Heart left ventricle (tissue), 16 donors: Measurements from ENCODE around the gene CMA1. TPM values are rescaled to one million over a fixed set of nuclear protein-coding genes. Genes with fewer than 3 reads are reported as not detected.

Experiments
- ATAC-seq, 4 donors: fragments of 200-7000 bp; cut with Tn5 transposase; one replicate each; pipeline ENCODE4 v1.9.1; 2020 to 2022; ENCODE audit warnings: moderate library complexity in 4 of 4, mild to moderate bottlenecking in 3 of 4, moderate number of reproducible peaks in 1 of 4
- DNase-seq, 5 donors: peaks; one replicate each; pipeline ENCODE4 v3.0.0-alpha.2; 2020
- H3K27ac ChIP-seq, 12 donors: fragments of 200-600 bp; sonication (generic) in 4 of 12; one replicate each; pipeline versions ENCODE4 v1.5.0 to v1.8.0; 2016 to 2022; ENCODE audit warnings: mild to moderate bottlenecking in 2 of 12
- H3K27me3 ChIP-seq, 9 donors: fragments of 200-600 bp; sonication (generic) in 2 of 9; one replicate each; pipeline versions ENCODE4 v1.5.1 to v1.8.0; 2016 to 2022; ENCODE audit warnings: mild to moderate bottlenecking in 3 of 9
- H3K36me3 ChIP-seq, 9 donors: fragments of 200-600 bp; sonication (generic) in 2 of 9; one replicate each; pipeline versions ENCODE4 v1.5.0 to v1.8.0; 2018 to 2022; ENCODE audit warnings: mild to moderate bottlenecking in 2 of 9
- H3K4me1 ChIP-seq, 12 donors: fragments of 200-600 bp; sonication (generic) in 4 of 12; one replicate each; pipeline versions ENCODE4 v1.5.0 to v1.8.0; 2016 to 2022; ENCODE audit warnings: mild to moderate bottlenecking in 3 of 12
- H3K4me3 ChIP-seq, 12 donors: fragments of 200-600 bp; sonication (generic) in 4 of 12; one replicate each; pipeline versions ENCODE4 v1.5.0 to v1.8.0; 2017 to 2022; ENCODE audit warnings: mild to moderate bottlenecking in 9 of 12, moderate library complexity in 4 of 12
- H3K9me3 ChIP-seq, 12 donors: fragments of 200-600 bp; sonication (generic) in 4 of 12; one replicate each; pipeline versions ENCODE4 v1.5.0 to v1.8.0; 2016 to 2022; ENCODE audit warnings: mild to moderate bottlenecking in 1 of 12
- POLR2A ChIP-seq, 2 donors: fragments of 450-650 bp; IDR thresholded peaks; one replicate each; pipeline ENCODE4 v1.6.1; 2017; ENCODE audit warnings: antibody characterized with exemption in 2 of 2, mild to moderate bottlenecking in 2 of 2, moderate library complexity in 2 of 2
- WGBS, 4 donors: extraction: QIAGEN DNeasy Blood & Tissue Kit in 2 of 4; methylation state at CpG; one replicate each; pipeline versions ENCODE4 v1.1.5 to v1.1.7; 2013 to 2018; 5-methylcytosine and 5-hydroxymethylcytosine counted together
- intact Hi-C, 10 donors: fragments of 100-400 bp; cut with DNase I; formaldehyde crosslinking; loops; one replicate each; pipeline versions ENCODE4 v1.11.1 to v1.14.2; 2022
- polyA plus RNA-seq, 2 donors: library from polyadenylated mRNA; stranded (reverse); fragments of 200-250 nt; gene quantifications; one replicate each; pipeline ENCODE4 v1.2.3, GENCODE V29; 2013
- total RNA-seq, 9 donors: library from RNA; depleted of rRNA in 2 of 9; stranded (reverse); fragments of >200 nt in 2 of 9; fragmentation: NEBNext Ultra II Directional in 3 of 9; extraction: Animal tissue kit (Norgen Biotek cat#: 25700) in 3 of 9; gene quantifications; one replicate each; pipeline versions ENCODE4 v1.1.0 to v1.2.4, GENCODE V29; 2016 to 2023
- TF ChIP-seq, protein P1 (sequence below), 12 donors: fragments of 200-600 bp; sonication (generic) in 4 of 12; IDR thresholded peaks; one replicate each; pipeline versions ENCODE4 v1.5.0 to v1.8.0; 2018 to 2022; ENCODE audit warnings: antibody characterized with exemption in 12 of 12, mild to moderate bottlenecking in 5 of 12
- donor health status: ischemic (EF 13 %, LVEDD 7.1; RV severe dilation, severe dysfunction).
- donor health status: healthy with polysubstance abuse.
- donor health status: DM: no; HTN: yes; CAD: no.
- donor health status: DM: no; HTN: no; CAD: no.
- donor health status: ischemic (EF 25% LVEDD 6.9; RV normal size, moderate dysfunction).
- donor health status: ischemic (EF 25% LVEDD 5.7; RV mildly dilated, moderate dysfunction).
- donor health status: healthy.
- donor health status: DM: yes; HTN: yes; CAD: no.
- donor health status: ischemic (EF 35%, LVEDD 5.7; RV mildly dilated, moderate dysfunction).
- donor health status: nonischemic (EF 11% LVEDD 7.7; RV severe dilation, severe dysfunction).
- donor health status: DM: yes; HTN: yes; CAD: no.
- donor health status: PGD.
- donor health status: ischemic (EF 29% LVEDD 5.4; RV normal size, mild dysfunction).
- donor health status: nonischemic (EF 23%, LVEDD 6.1; RV moderate dilation, normal function).

CMA1 gene
- total and polyA plus RNA-seq, 11 donors: 0.19 to 2.2 (median 0.52) TPM; not detected in 6

DNA sequence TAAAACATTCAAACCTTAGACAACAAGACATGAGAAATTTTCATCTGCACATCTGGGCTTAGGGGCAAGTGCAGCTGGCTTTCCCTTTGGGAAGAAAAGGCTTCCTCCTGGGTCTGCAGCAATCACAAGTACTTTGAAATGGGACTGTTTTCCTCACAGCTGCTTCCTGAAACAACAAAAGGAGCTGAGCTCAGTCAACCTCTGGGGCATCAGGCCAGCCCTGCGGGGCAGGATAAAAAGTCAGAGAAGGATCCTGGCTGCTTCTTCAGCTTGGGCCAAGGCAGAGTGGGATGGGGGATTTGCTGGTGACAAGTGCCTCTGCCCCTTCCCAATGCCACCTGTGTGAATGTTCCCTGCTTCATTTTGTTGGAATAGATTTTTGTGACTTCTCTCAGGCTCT is 49.3 kb downstream of the CMA1 start:
- DNase-seq: no peak
- intact Hi-C loops: no loop called here
- Histone ChIP-seq H3K27ac (no peak overlapping the region), H3K9me3 (peaks cover 0 to 3% (median 0%) of the 10 kb centered on the region in 12 donors), H3K4me1 (peaks cover 0 to 11% (median 0%) of the 10 kb centered on the region in 12 donors), H3K4me3 (no peak overlapping the region), H3K36me3 (no peaks in the 10 kb centered on the region), H3K27me3 (no peaks in the 10 kb centered on the region)
- 46 to 71% (median 56%) methylated on average over 1 of the region's 1 CpG for WGBS, 4 donors
- TF ChIP-seq, protein P1, sequence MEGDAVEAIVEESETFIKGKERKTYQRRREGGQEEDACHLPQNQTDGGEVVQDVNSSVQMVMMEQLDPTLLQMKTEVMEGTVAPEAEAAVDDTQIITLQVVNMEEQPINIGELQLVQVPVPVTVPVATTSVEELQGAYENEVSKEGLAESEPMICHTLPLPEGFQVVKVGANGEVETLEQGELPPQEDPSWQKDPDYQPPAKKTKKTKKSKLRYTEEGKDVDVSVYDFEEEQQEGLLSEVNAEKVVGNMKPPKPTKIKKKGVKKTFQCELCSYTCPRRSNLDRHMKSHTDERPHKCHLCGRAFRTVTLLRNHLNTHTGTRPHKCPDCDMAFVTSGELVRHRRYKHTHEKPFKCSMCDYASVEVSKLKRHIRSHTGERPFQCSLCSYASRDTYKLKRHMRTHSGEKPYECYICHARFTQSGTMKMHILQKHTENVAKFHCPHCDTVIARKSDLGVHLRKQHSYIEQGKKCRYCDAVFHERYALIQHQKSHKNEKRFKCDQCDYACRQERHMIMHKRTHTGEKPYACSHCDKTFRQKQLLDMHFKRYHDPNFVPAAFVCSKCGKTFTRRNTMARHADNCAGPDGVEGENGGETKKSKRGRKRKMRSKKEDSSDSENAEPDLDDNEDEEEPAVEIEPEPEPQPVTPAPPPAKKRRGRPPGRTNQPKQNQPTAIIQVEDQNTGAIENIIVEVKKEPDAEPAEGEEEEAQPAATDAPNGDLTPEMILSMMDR (IDR thresholded peaks at IDR 0.05): no peak
- TF ChIP-seq POLR2A (IDR thresholded peaks at IDR 0.05): no peak
- ATAC-seq: peak in 1 of 4 donors; percentile 44

DNA sequence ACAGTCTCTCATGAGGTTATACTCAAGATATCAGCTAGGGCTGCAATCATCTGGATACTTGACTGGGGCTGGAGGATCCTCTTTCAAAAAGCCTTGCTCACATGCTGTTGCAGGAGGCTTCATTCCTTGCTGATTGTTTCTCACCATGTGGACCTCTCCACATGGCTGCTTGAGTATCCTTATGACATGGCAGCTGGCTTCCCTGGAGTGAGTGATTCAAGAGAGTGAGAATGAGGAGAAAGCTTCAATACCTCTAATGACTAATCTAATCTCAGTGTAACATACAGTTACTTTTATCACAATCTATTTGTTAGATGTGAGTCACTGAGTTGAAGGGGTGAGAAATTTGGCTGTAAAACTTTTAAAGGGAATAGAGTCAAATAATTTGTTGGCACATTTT is 51.1 kb downstream of the CMA1 start:
- no peaks in the 10 kb centered on the region for H3K27me3 ChIP-seq
- DNase-seq (no peak), ATAC-seq (no peak)
- peaks cover 0 to 4% (median 0%) of the 10 kb centered on the region in 12 donors for H3K9me3 ChIP-seq
- H3K4me1 ChIP-seq: peaks cover 0 to 11% (median 0%) of the 10 kb centered on the region in 12 donors
- intact Hi-C loops: no loop called here
- H3K4me3 ChIP-seq: no peak overlapping the region
- no peak for TF ChIP-seq POLR2A (IDR thresholded peaks at IDR 0.05)
- TF ChIP-seq, protein P1 (IDR thresholded peaks at IDR 0.05): no peak
- no peak overlapping the region for H3K27ac ChIP-seq
- H3K36me3 ChIP-seq: no peaks in the 10 kb centered on the region

Other genes starting within 250 kb of the CMA1 start
- 10 to 100 TPM in 1 of 9 donors, 1 to 10 TPM in 3, under 1 TPM in 2, not detected in 3; 0.52 to 38.9 (median 1.0) TPM for gene TGM1, start 245.1 kb downstream of the CMA1 start, total RNA-seq
- gene TGM1, start 245.1 kb downstream of the CMA1 start, polyA plus RNA-seq: under 1 TPM; 0.61 to 0.69 TPM
- 10 to 100 TPM; 18.8 to 33.1 (median 26.7) TPM for gene RABGGTA, start 236.7 kb downstream of the CMA1 start, total RNA-seq
- 10 to 100 TPM; 26.3 to 29.2 TPM for gene RABGGTA, start 236.7 kb downstream of the CMA1 start, polyA plus RNA-seq
- gene DHRS1, start 208.5 kb downstream of the CMA1 start, total RNA-seq: 10 to 100 TPM in 6 of 9 donors, 1 to 10 TPM in 3; 6.3 to 18.1 (median 11.3) TPM
- 10 to 100 TPM in 1 of 2 donors, 1 to 10 TPM in 1; 5.5 to 10.7 TPM for gene DHRS1, start 208.5 kb downstream of the CMA1 start, polyA plus RNA-seq
- 10 to 100 TPM; 22.1 to 34.0 (median 27.8) TPM for gene NOP9, start 208.4 kb downstream of the CMA1 start, total RNA-seq
- gene NOP9, start 208.4 kb downstream of the CMA1 start, polyA plus RNA-seq: 10 to 100 TPM; 13.5 to 29.8 TPM
- gene CIDEB, start 200.3 kb downstream of the CMA1 start, total RNA-seq: 10 to 100 TPM in 1 of 9 donors, 1 to 10 TPM in 8; 1.7 to 10.1 (median 3.0) TPM
- gene CIDEB, start 200.3 kb downstream of the CMA1 start, polyA plus RNA-seq: 1 to 10 TPM; 2.6 to 3.2 TPM
- 1 to 10 TPM in 7 of 9 donors, under 1 TPM in 2; 0.81 to 3.8 (median 1.6) TPM for gene LTB4R2, start 198.1 kb downstream of the CMA1 start, total RNA-seq
- under 1 TPM; 0.53 to 0.64 TPM for gene LTB4R2, start 198.1 kb downstream of the CMA1 start, polyA plus RNA-seq
- gene LTB4R, start 196.8 kb downstream of the CMA1 start, total RNA-seq: 1 to 10 TPM in 8 of 9 donors, under 1 TPM in 1; 0.92 to 8.8 (median 1.7) TPM
- 1 to 10 TPM; 1.2 to 2.2 TPM for gene LTB4R, start 196.8 kb downstream of the CMA1 start, polyA plus RNA-seq
- 10 to 100 TPM; 20.7 to 47.5 (median 27.5) TPM for gene ADCY4, start 173.2 kb downstream of the CMA1 start, total RNA-seq
- gene ADCY4, start 173.2 kb downstream of the CMA1 start, polyA plus RNA-seq: 10 to 100 TPM; 21.9 to 40.4 TPM
- gene RIPK3, start 168.3 kb downstream of the CMA1 start, total RNA-seq: 10 to 100 TPM in 1 of 9 donors, 1 to 10 TPM in 6, under 1 TPM in 2; 0.75 to 10.5 (median 3.0) TPM
- gene RIPK3, start 168.3 kb downstream of the CMA1 start, polyA plus RNA-seq: 1 to 10 TPM; 4.0 to 4.4 TPM
- 10 to 100 TPM in 7 of 9 donors, 1 to 10 TPM in 2; 6.5 to 19.1 (median 11.7) TPM for gene NFATC4, start 140.1 kb downstream of the CMA1 start, total RNA-seq
- 10 to 100 TPM; 12.5 to 23.0 TPM for gene NFATC4, start 140.1 kb downstream of the CMA1 start, polyA plus RNA-seq
- gene NYNRIN, start 109.3 kb downstream of the CMA1 start, total RNA-seq: 10 to 100 TPM in 1 of 9 donors, 1 to 10 TPM in 8; 3.7 to 10.0 (median 7.5) TPM
- 1 to 10 TPM; 3.6 to 6.7 TPM for gene NYNRIN, start 109.3 kb downstream of the CMA1 start, polyA plus RNA-seq
- 1 to 10 TPM in 5 of 9 donors, under 1 TPM in 4; 0.38 to 4.9 (median 1.0) TPM for gene CBLN3, start 78.6 kb downstream of the CMA1 start, total RNA-seq
- under 1 TPM; 0.72 to 0.80 TPM for gene CBLN3, start 78.6 kb downstream of the CMA1 start, polyA plus RNA-seq
- gene KHNYN, start 78.3 kb downstream of the CMA1 start, total RNA-seq: 10 to 100 TPM; 16.9 to 33.4 (median 20.1) TPM
- 10 to 100 TPM; 15.6 to 34.5 TPM for gene KHNYN, start 78.3 kb downstream of the CMA1 start, polyA plus RNA-seq
- gene SDR39U1, start 65.5 kb downstream of the CMA1 start, total RNA-seq: 10 to 100 TPM; 58.6 to 74.6 (median 60.5) TPM
- gene SDR39U1, start 65.5 kb downstream of the CMA1 start, polyA plus RNA-seq: 100 to 1,000 TPM in 1 of 2 donors, 10 to 100 TPM in 1; 68.4 to 109 TPM
- 1 to 10 TPM in 4 of 9 donors, under 1 TPM in 4, not detected in 1; 0.42 to 2.9 (median 0.91) TPM for gene CTSG, start 68.0 kb upstream of the CMA1 start, total RNA-seq
- under 1 TPM in 1 of 2 donors, not detected in 1; 0.08 TPM for gene CTSG, start 68.0 kb upstream of the CMA1 start, polyA plus RNA-seq
- gene GZMH, start 101.4 kb upstream of the CMA1 start, total RNA-seq: 1 to 10 TPM in 4 of 9 donors, not detected in 5; 1.2 to 5.9 (median 2.6) TPM
- under 1 TPM; 0.30 to 0.61 TPM for gene GZMH, start 101.4 kb upstream of the CMA1 start, polyA plus RNA-seq
- 10 to 100 TPM in 1 of 9 donors, 1 to 10 TPM in 3, under 1 TPM in 3, not detected in 2; 0.49 to 18.8 (median 1.3) TPM for gene GZMB, start 125.9 kb upstream of the CMA1 start, total RNA-seq
- gene GZMB, start 125.9 kb upstream of the CMA1 start, polyA plus RNA-seq: 1 to 10 TPM in 1 of 2 donors, under 1 TPM in 1; 0.32 to 1.4 TPM